GM19438 (cell line): Measurements from ENCODE around the gene ST6GALNAC3.
"Not testable (repeated sequence)": the region's sequence is repeated elsewhere in the genome, so short reads cannot be mapped to it uniquely, and the experiment has no call there.

Source experiments
- ATAC-seq: cut with Tn5 transposase; IDR thresholded peaks from one replicate; pipeline ENCODE4 v1.9.1; 2021; ENCODE audit warnings: low read depth; ENCODE audit not compliant: unreplicated experiment

Gene ST6GALNAC3

GRCh38 chr1:76105372-76105771, 30.8 kb downstream of the ST6GALNAC3 start:
- no peak for ATAC-seq

GRCh38 chr1:76106251-76106650, 31.7 kb downstream of the ST6GALNAC3 start:
- no peak for ATAC-seq

GRCh38 chr1:76106719-76107235, 32.2 kb downstream of the ST6GALNAC3 start:
- ATAC-seq, result no peak

GRCh38 chr1:76109404-76109803, 34.9 kb downstream of the ST6GALNAC3 start:
- no peak for ATAC-seq

GRCh38 chr1:76109901-76110560, 35.5 kb downstream of the ST6GALNAC3 start:
- ATAC-seq, result no peak

GRCh38 chr1:76110666-76111065, 36.1 kb downstream of the ST6GALNAC3 start:
- no peak for ATAC-seq

- not testable (repeated sequence) for ATAC-seq
These were observed 37.8 kb downstream of the ST6GALNAC3 start for GRCh38 chr1:76112321-76112720.

- no peak for ATAC-seq
These were observed 38.9 kb downstream of the ST6GALNAC3 start for GRCh38 chr1:76113446-76113845.

- ATAC-seq, result no peak
These were observed 40.6 kb downstream of the ST6GALNAC3 start for GRCh38 chr1:76115171-76115570.

- no peak for ATAC-seq
These were observed 47.3 kb downstream of the ST6GALNAC3 start for GRCh38 chr1:76121850-76122249.

GRCh38 chr1:76122271-76122670, 47.7 kb downstream of the ST6GALNAC3 start:
- no peak for ATAC-seq

- not testable (repeated sequence) for ATAC-seq
These were observed 49.0 kb downstream of the ST6GALNAC3 start for GRCh38 chr1:76123411-76124064.

- no peak for ATAC-seq
These were observed 49.6 kb downstream of the ST6GALNAC3 start for GRCh38 chr1:76124196-76124595.

- ATAC-seq, result no peak
These were observed 51.1 kb downstream of the ST6GALNAC3 start for GRCh38 chr1:76125473-76126219.

- no peak for ATAC-seq
These were observed 53.5 kb downstream of the ST6GALNAC3 start for GRCh38 chr1:76128096-76128495.

GRCh38 chr1:76129731-76130130, 55.2 kb downstream of the ST6GALNAC3 start:
- ATAC-seq, result no peak

GRCh38 chr1:76130992-76131391, 56.4 kb downstream of the ST6GALNAC3 start:
- ATAC-seq, result no peak

- ATAC-seq, result no peak
These were observed 59.4 kb downstream of the ST6GALNAC3 start for GRCh38 chr1:76133977-76134376.

GRCh38 chr1:76135835-76136234, 61.3 kb downstream of the ST6GALNAC3 start:
- no peak for ATAC-seq

GRCh38 chr1:76136894-76137293, 62.3 kb downstream of the ST6GALNAC3 start:
- no peak for ATAC-seq

GRCh38 chr1:76137746-76138145, 63.2 kb downstream of the ST6GALNAC3 start:
- ATAC-seq, result no peak
